Neural cell (in vitro differentiated cells): Measurements from ENCODE around the gene TOP2B.
A peak's percentile ranks its signal among the peaks of the same experiment; 100 is the strongest.

Experiments used
- EP300 ChIP-seq: fragments of 450-650 bp; conservative IDR thresholded peaks from 2 replicates; pipeline ENCODE4 v1.6.1; 2014; ENCODE audit warnings: antibody characterized with exemption, mild to moderate bottlenecking, moderate library complexity; ENCODE audit not compliant: poor library complexity, severe bottlenecking
- EZH2 ChIP-seq: fragments of 200-600, 300-800 bp; shearing (Covaris generic), sonication (generic); IDR thresholded peaks from 2 replicates; pipeline ENCODE4 v1.6.1; 2014; ENCODE audit warnings: antibody characterized with exemption, low read length, borderline replicate concordance, mild to moderate bottlenecking; ENCODE audit not compliant: insufficient read depth, poor library complexity, severe bottlenecking
- MXI1 ChIP-seq: fragments of 450-650 bp; conservative IDR thresholded peaks from 2 replicates; pipeline ENCODE4 v1.6.1; 2014; ENCODE audit warnings: antibody characterized with exemption, mild to moderate bottlenecking; ENCODE audit not compliant: poor library complexity, severe bottlenecking
- POLR2AphosphoS5 ChIP-seq: IDR thresholded peaks from 2 replicates; pipeline ENCODE4 v1.6.1; 2012
- RAD21 ChIP-seq: fragments of 450-650 bp; conservative IDR thresholded peaks from 2 replicates; pipeline ENCODE4 v1.6.1; 2014; ENCODE audit warnings: antibody characterized with exemption, mild to moderate bottlenecking, moderate library complexity
- REST ChIP-seq: IDR thresholded peaks from 2 replicates; pipeline ENCODE4 v1.6.1; 2012; ENCODE audit warnings: borderline replicate concordance
- SMC3 ChIP-seq: fragments of 450-650 bp; conservative IDR thresholded peaks from 2 replicates; pipeline ENCODE4 v1.6.1; 2014; ENCODE audit warnings: antibody characterized with exemption, mild to moderate bottlenecking, moderate library complexity; ENCODE audit not compliant: poor library complexity
- TAF1 ChIP-seq: IDR thresholded peaks from 2 replicates; pipeline ENCODE4 v1.6.1; 2012; ENCODE audit warnings: low read depth
- TF ChIP-seq, protein P1 (sequence below): fragments of 450-650 bp; IDR thresholded peaks from 2 replicates; pipeline ENCODE4 v1.5.1; 2014; ENCODE audit warnings: antibody characterized with exemption, mild to moderate bottlenecking, moderate library complexity; ENCODE audit not compliant: poor library complexity, severe bottlenecking

GRCh38 chr3:25661694-25662437 lies 2.8 kb downstream of the TOP2B start:
- TF ChIP-seq, protein P1, sequence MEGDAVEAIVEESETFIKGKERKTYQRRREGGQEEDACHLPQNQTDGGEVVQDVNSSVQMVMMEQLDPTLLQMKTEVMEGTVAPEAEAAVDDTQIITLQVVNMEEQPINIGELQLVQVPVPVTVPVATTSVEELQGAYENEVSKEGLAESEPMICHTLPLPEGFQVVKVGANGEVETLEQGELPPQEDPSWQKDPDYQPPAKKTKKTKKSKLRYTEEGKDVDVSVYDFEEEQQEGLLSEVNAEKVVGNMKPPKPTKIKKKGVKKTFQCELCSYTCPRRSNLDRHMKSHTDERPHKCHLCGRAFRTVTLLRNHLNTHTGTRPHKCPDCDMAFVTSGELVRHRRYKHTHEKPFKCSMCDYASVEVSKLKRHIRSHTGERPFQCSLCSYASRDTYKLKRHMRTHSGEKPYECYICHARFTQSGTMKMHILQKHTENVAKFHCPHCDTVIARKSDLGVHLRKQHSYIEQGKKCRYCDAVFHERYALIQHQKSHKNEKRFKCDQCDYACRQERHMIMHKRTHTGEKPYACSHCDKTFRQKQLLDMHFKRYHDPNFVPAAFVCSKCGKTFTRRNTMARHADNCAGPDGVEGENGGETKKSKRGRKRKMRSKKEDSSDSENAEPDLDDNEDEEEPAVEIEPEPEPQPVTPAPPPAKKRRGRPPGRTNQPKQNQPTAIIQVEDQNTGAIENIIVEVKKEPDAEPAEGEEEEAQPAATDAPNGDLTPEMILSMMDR, result peak; percentile 56
- TF ChIP-seq EZH2 (no peak), TAF1 (no peak), POLR2AphosphoS5 (no peak), EP300 (no peak), REST (no peak), RAD21 (peak; percentile 61), MXI1 (peak; percentile 56), SMC3 (peak; percentile 45)
